SK-N-SH treated with all-trans-retinoic acid at 6 μM for 48 hours (cell line): ENCODE results near the gene RAPGEF5.

Experiments
- ARNTL ChIP-seq: fragments of 450-650 bp; formaldehyde crosslinking; IDR thresholded peaks from 2 replicates; pipeline ENCODE4 v1.5.0; 2020; ENCODE audit warnings: low read depth, mild to moderate bottlenecking, moderate library complexity, borderline replicate concordance
- BACH2 ChIP-seq: fragments of 250-450 bp; sonication (Bioruptor Pico); IDR thresholded peaks from 2 replicates; pipeline ENCODE4 v1.9.0; 2021; ENCODE audit warnings: mild to moderate bottlenecking, borderline replicate concordance
- ESRRG ChIP-seq: fragments of 250-450 bp; sonication (Bioruptor Pico); IDR thresholded peaks from 2 replicates; pipeline ENCODE4 v1.6.1; 2021; ENCODE audit warnings: mild to moderate bottlenecking
- GLIS3 ChIP-seq: fragments of 250-450 bp; sonication (Bioruptor Pico); IDR thresholded peaks from 2 replicates; pipeline ENCODE4 v1.5.0; 2020; ENCODE audit warnings: mild to moderate bottlenecking, moderate library complexity
- SNAI2 ChIP-seq: fragments of 250-450 bp; sonication (Bioruptor Pico); IDR thresholded peaks from 2 replicates; pipeline ENCODE4 v1.5.0; 2020; ENCODE audit warnings: mild to moderate bottlenecking, moderate library complexity
- ZC3H10 ChIP-seq: fragments of 250-450 bp; sonication (Bioruptor Pico); IDR thresholded peaks from 2 replicates; pipeline ENCODE4 v1.5.1; 2021; ENCODE audit warnings: mild to moderate bottlenecking, moderate library complexity
- ZFP3 ChIP-seq: fragments of 250-450 bp; sonication (Bioruptor Pico); IDR thresholded peaks from 2 replicates; pipeline ENCODE4 v1.5.0; 2020; ENCODE audit warnings: mild to moderate bottlenecking, moderate library complexity
- ZFP30 ChIP-seq: fragments of 450-650 bp; formaldehyde crosslinking; IDR thresholded peaks from 2 replicates; pipeline ENCODE4 v1.5.0; 2022; ENCODE audit warnings: mild to moderate bottlenecking, moderate library complexity
- ZNF565 ChIP-seq: fragments of 450-650 bp; formaldehyde crosslinking; conservative IDR thresholded peaks from 2 replicates; pipeline ENCODE4 v1.5.0; 2020; ENCODE audit warnings: low read depth, mild to moderate bottlenecking, moderate library complexity
- ZNF70 ChIP-seq: fragments of 450-650 bp; formaldehyde crosslinking; IDR thresholded peaks from 2 replicates; pipeline ENCODE4 v1.5.0; 2020; ENCODE audit warnings: mild to moderate bottlenecking, moderate library complexity
- ZNF8 ChIP-seq: fragments of 450-650 bp; formaldehyde crosslinking; IDR thresholded peaks from 2 replicates; pipeline ENCODE4 v1.5.0; 2020; ENCODE audit warnings: mild to moderate bottlenecking, moderate library complexity
- TF ChIP-seq, protein P1 (sequence below): fragments of 250-450 bp; sonication (Bioruptor Pico); IDR thresholded peaks from 2 replicates; pipeline ENCODE4 v1.8.0; 2021; ENCODE audit warnings: low read depth, mild to moderate bottlenecking, moderate library complexity, borderline replicate concordance
- TF ChIP-seq, protein P2 (sequence below): fragments of 250-450 bp; sonication (Bioruptor Pico); IDR thresholded peaks from 2 replicates; pipeline ENCODE4 v1.8.0; 2020; ENCODE audit warnings: mild to moderate bottlenecking, moderate library complexity, borderline replicate concordance
- TF ChIP-seq, protein P3 (sequence below): fragments of 250-450 bp; sonication (Bioruptor Pico); IDR thresholded peaks from 2 replicates; pipeline ENCODE4 v1.5.1; 2021; ENCODE audit warnings: mild to moderate bottlenecking, moderate library complexity

DNA sequence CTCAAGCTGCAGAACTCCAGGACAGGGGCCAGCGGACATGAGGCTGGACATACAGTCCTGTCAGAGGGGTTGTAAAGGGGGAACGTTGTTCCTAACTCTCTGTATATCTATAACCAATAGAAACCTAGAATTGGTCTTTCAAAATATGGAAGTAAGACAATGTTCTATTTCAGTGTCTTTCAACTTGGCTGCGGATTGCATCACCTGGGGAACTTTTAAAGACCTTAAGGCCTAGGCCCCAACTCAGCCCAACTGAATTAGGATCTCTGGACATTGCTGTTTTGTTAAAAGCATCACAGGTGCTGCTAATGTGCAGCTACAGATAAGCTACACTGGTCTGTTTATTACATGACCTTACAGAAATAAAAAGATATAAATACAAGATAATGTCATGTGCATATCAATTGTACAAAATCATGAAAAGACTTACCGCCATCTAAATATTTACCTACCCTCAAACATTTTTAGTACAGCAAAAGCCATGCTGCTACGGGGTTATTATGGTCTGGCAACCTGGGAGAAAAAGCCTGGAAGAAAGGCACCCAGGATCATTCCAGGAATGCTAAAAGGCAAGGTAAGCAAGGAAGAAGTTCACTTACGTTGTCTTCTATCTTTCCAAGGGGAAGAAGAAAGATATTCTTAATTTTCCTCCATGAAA lies 169.1 kb downstream of the RAPGEF5 start:
- no peak for TF ChIP-seq ZNF8 (CRISPR knock-in tag)
- TF ChIP-seq, protein P1, sequence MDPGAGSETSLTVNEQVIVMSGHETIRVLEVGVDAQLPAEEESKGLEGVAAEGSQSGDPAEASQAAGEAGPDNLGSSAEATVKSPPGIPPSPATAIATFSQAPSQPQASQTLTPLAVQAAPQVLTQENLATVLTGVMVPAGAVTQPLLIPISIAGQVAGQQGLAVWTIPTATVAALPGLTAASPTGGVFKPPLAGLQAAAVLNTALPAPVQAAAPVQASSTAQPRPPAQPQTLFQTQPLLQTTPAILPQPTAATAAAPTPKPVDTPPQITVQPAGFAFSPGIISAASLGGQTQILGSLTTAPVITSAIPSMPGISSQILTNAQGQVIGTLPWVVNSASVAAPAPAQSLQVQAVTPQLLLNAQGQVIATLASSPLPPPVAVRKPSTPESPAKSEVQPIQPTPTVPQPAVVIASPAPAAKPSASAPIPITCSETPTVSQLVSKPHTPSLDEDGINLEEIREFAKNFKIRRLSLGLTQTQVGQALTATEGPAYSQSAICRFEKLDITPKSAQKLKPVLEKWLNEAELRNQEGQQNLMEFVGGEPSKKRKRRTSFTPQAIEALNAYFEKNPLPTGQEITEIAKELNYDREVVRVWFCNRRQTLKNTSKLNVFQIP (CRISPR knock-in tag): no peak
- TF ChIP-seq ZFP3 (CRISPR knock-in tag): no peak
- TF ChIP-seq GLIS3: no peak
- no peak for TF ChIP-seq ZFP30 (CRISPR knock-in tag)
- no peak for TF ChIP-seq SNAI2 (CRISPR knock-in tag)
- TF ChIP-seq, protein P2, sequence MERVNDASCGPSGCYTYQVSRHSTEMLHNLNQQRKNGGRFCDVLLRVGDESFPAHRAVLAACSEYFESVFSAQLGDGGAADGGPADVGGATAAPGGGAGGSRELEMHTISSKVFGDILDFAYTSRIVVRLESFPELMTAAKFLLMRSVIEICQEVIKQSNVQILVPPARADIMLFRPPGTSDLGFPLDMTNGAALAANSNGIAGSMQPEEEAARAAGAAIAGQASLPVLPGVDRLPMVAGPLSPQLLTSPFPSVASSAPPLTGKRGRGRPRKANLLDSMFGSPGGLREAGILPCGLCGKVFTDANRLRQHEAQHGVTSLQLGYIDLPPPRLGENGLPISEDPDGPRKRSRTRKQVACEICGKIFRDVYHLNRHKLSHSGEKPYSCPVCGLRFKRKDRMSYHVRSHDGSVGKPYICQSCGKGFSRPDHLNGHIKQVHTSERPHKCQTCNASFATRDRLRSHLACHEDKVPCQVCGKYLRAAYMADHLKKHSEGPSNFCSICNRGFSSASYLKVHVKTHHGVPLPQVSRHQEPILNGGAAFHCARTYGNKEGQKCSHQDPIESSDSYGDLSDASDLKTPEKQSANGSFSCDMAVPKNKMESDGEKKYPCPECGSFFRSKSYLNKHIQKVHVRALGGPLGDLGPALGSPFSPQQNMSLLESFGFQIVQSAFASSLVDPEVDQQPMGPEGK: no peak
- TF ChIP-seq BACH2: no peak
- no peak for TF ChIP-seq ZC3H10 (CRISPR knock-in tag)
- TF ChIP-seq ARNTL (CRISPR knock-in tag): no peak
- TF ChIP-seq ZNF565 (CRISPR knock-in tag): no peak
- TF ChIP-seq ZNF70 (CRISPR knock-in tag): no peak
- no peak for TF ChIP-seq ESRRG (CRISPR knock-in tag)
- TF ChIP-seq, protein P3, sequence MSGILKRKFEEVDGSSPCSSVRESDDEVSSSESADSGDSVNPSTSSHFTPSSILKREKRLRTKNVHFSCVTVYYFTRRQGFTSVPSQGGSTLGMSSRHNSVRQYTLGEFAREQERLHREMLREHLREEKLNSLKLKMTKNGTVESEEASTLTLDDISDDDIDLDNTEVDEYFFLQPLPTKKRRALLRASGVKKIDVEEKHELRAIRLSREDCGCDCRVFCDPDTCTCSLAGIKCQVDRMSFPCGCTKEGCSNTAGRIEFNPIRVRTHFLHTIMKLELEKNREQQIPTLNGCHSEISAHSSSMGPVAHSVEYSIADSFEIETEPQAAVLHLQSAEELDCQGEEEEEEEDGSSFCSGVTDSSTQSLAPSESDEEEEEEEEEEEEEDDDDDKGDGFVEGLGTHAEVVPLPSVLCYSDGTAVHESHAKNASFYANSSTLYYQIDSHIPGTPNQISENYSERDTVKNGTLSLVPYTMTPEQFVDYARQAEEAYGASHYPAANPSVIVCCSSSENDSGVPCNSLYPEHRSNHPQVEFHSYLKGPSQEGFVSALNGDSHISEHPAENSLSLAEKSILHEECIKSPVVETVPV (CRISPR knock-in tag): no peak
